GM10266 (cell line): ENCODE results near the gene PTX4.
A peak's percentile ranks its signal among the peaks of the same experiment; 100 is the strongest.

Experiments used
- DNase-seq: peaks from one replicate; pipeline ENCODE4 v3.0.0; 2012; ENCODE audit errors: extremely low spot score
- CTCF ChIP-seq: IDR thresholded peaks from 2 replicates; pipeline ENCODE4 v1.5.1; 2012; ENCODE audit warnings: mild to moderate bottlenecking, low read depth; ENCODE audit not compliant: control insufficient read depth, insufficient read depth; ENCODE audit errors: missing control alignments

Gene PTX4

GRCh38 chr16:1492923-1493745 lies 4.4 kb upstream of the PTX4 start, which contains the start of gene TELO2:
Gene TELO2 (plus strand): TSS chr16:1493360. CDS start chr16:1494282, 922 bp downstream.
- peak; percentile 100 for DNase-seq
- no peak for TF ChIP-seq CTCF

- no peak for DNase-seq
- TF ChIP-seq CTCF = no peak
These were observed 3.6 kb upstream of the PTX4 start for GRCh38 chr16:1492082-1492922.

GRCh38 chr16:1491327-1491726 lies 2.6 kb upstream of the PTX4 start:
- no peak for DNase-seq
- no peak for TF ChIP-seq CTCF

GRCh38 chr16:1489077-1489476 lies 333 bp upstream of the PTX4 start:
- DNase-seq = no peak
- no peak for TF ChIP-seq CTCF

- no peak for TF ChIP-seq CTCF
- no peak for DNase-seq
These were observed 616 bp downstream of the PTX4 start for GRCh38 chr16:1488054-1488601.

GRCh38 chr16:1487395-1488053 lies 1.2 kb downstream of the PTX4 start:
- DNase-seq = no peak
- TF ChIP-seq CTCF = no peak
